Fibroblast of lung (primary cell): ENCODE data around the gene CLMP.

Experiments used
- CTCF ChIP-seq, 2 donors: IDR thresholded peaks in 1 of 2; conservative IDR thresholded peaks in 1 of 2; 1 replicate in 1 of 2; 2 replicates in 1 of 2; pipeline ENCODE4 v1.5.1; 2011 to 2012; ENCODE audit warnings: low read length in 2 of 2, control low read depth in 1 of 2, inconsistent platforms in 1 of 2, low read depth in 1 of 2, mild to moderate bottlenecking in 1 of 2
- EZH2 ChIP-seq: IDR thresholded peaks from 2 replicates; pipeline ENCODE4 v1.5.1; 2012; ENCODE audit warnings: low read length, control low read depth, mild to moderate bottlenecking; ENCODE audit errors: missing control alignments

GRCh38 chr11:123057661-123058305 is 137.3 kb downstream of the CLMP start:
- no peak for TF ChIP-seq CTCF (conservative IDR thresholded peaks at IDR 0.05 in 1 of 2, IDR thresholded peaks at IDR 0.05 in 1 of 2; ENCODE audit: low read depth in 1 of 2, low read length in 2 of 2)
- TF ChIP-seq EZH2 = no peak
